ENCODE measurements around the gene LYPLAL1. TPM values are rescaled to one million over a fixed set of nuclear protein-coding genes. Genes with fewer than 3 reads are reported as not detected.

The LYPLAL1 gene
- total and polyA plus RNA-seq, 2 of the 8 experiments (the other 6 are each of a cell fraction or from before 2014, with no cell fraction given) = 6.3 to 23.8 TPM

DNA sequence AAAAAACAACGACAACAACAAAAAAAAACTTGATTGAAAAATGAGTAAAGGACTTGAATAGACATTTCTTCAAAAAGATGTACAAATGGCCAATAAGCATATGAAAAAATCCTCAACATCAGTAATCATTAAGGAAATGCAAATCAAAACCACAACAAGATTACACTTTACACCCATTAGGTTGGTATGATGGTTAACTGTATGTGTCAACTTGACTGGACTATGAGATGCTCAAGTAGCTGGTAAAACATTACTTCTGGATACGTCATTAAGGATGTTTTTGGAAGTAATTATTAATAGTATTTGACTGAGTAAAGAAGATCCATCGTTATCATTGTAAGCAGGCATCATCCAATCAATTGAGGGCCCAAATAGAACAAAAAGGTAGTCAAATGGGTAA, 34.9 kb upstream of the LYPLAL1 start (continued):
- TF ChIP-seq SUZ12 (IDR thresholded peaks at IDR 0.05; ENCODE audit: low read length) = no peak
- TF ChIP-seq KDM4A (IDR thresholded peaks at IDR 0.05; ENCODE audit: low read depth, low read length, severe bottlenecking) = no peak
- TF ChIP-seq USF2 (IDR thresholded peaks at IDR 0.05; ENCODE audit: low read length) = no peak
- no peak for TF ChIP-seq PHF8 (conservative IDR thresholded peaks at IDR 0.05; ENCODE audit: low read depth, low read length)

Measured in H1 (cell line).